Measurements from ENCODE around the gene ETV6.
"Not testable (repeated sequence)": the region's sequence is repeated elsewhere in the genome, so short reads cannot be mapped to it uniquely, and the experiment has no call there.

The ETV6 gene

GRCh38 chr12:11649413-11650285, at the start of gene ETV6:
TSS of gene ETV6 (plus strand) at chr12:11649674. CDS start at chr12:11650128, 454 bp downstream.
- peak; percentile 94 for DNase-seq

GRCh38 chr12:11600199-11600598, 49.3 kb upstream of the ETV6 start:
- no peak for DNase-seq

GRCh38 chr12:11601647-11602046, 47.8 kb upstream of the ETV6 start:
- no peak for DNase-seq

- DNase-seq = peak; percentile 2
These were observed 42.0 kb upstream of the ETV6 start for GRCh38 chr12:11607313-11608081.

- no peak for DNase-seq
These were observed 40.4 kb upstream of the ETV6 start for GRCh38 chr12:11609045-11609444.

- no peak for DNase-seq
These were observed 34.0 kb upstream of the ETV6 start for GRCh38 chr12:11615481-11615880.

GRCh38 chr12:11618046-11618445, 31.4 kb upstream of the ETV6 start:
- no peak for DNase-seq

GRCh38 chr12:11621797-11622423, 27.6 kb upstream of the ETV6 start:
- DNase-seq = peak; percentile 4

- peak; percentile 62 for DNase-seq
These were observed 26.6 kb upstream of the ETV6 start for GRCh38 chr12:11622876-11623281.

GRCh38 chr12:11623382-11623781, 26.1 kb upstream of the ETV6 start:
- no peak for DNase-seq

GRCh38 chr12:11624116-11624515, 25.4 kb upstream of the ETV6 start:
- no peak for DNase-seq

GRCh38 chr12:11627709-11628108, 21.8 kb upstream of the ETV6 start:
- DNase-seq = not testable (repeated sequence)

- DNase-seq = no peak
These were observed 21.1 kb upstream of the ETV6 start for GRCh38 chr12:11628353-11628752.

- DNase-seq = peak; percentile 93
These were observed 19.3 kb upstream of the ETV6 start for GRCh38 chr12:11630046-11630706.

- no peak for DNase-seq
These were observed 18.2 kb upstream of the ETV6 start for GRCh38 chr12:11631288-11631687.

GRCh38 chr12:11631881-11632280, 17.6 kb upstream of the ETV6 start:
- DNase-seq = not testable (repeated sequence)

- DNase-seq = no peak
These were observed 15.5 kb upstream of the ETV6 start for GRCh38 chr12:11633968-11634367.

- no peak for DNase-seq
These were observed 14.1 kb upstream of the ETV6 start for GRCh38 chr12:11635341-11635740.

- DNase-seq = no peak
These were observed 11.1 kb upstream of the ETV6 start for GRCh38 chr12:11638315-11638916.

GRCh38 chr12:11639454-11639853, 10.0 kb upstream of the ETV6 start:
- no peak for DNase-seq

GRCh38 chr12:11641522-11641921, 8.0 kb upstream of the ETV6 start:
- DNase-seq = no peak

GRCh38 chr12:11642785-11643184, 6.7 kb upstream of the ETV6 start:
- no peak for DNase-seq

- no peak for DNase-seq
These were observed 4.1 kb upstream of the ETV6 start for GRCh38 chr12:11645391-11645790.

Data from eye (tissue), 1 donor.